GM21717 (cell line): ENCODE measurements around the gene RANGAP1.

Experiments used
- ATAC-seq: cut with Tn5 transposase; IDR thresholded peaks from one replicate; pipeline ENCODE4 v1.9.1; 2021; ENCODE audit warnings: mild to moderate bottlenecking, moderate library complexity; ENCODE audit not compliant: unreplicated experiment

Gene RANGAP1

GRCh38 chr22:41204066-41204465, 81.9 kb downstream of the RANGAP1 start:
- ATAC-seq: no peak

- no peak for ATAC-seq
Observed at GRCh38 chr22:41203118-41203517, 82.9 kb downstream of the RANGAP1 start.

- ATAC-seq: no peak
Observed at GRCh38 chr22:41201141-41201540, 84.8 kb downstream of the RANGAP1 start.

GRCh38 chr22:41198027-41198580, 87.9 kb downstream of the RANGAP1 start:
- ATAC-seq: no peak

- peak; percentile 77 for ATAC-seq
Observed at GRCh38 chr22:41197038-41197972, 88.7 kb downstream of the RANGAP1 start.
